CD4-positive, alpha-beta T cell treated with Interleukin-17A for 1 hour (primary cell): ENCODE measurements around the gene SPOCK1.

Experiments used
- DNase-seq: peaks from one replicate; pipeline ENCODE4 v3.0.0-alpha.2; 2020

SPOCK1 gene

GRCh38 chr5:137095597-137095996, 403.5 kb downstream of the SPOCK1 start:
- no peak for DNase-seq

- no peak for DNase-seq
Measured at GRCh38 chr5:137092831-137093230, 406.3 kb downstream of the SPOCK1 start.

GRCh38 chr5:137091472-137091871, 407.7 kb downstream of the SPOCK1 start:
- DNase-seq = no peak

GRCh38 chr5:137090721-137091120, 408.4 kb downstream of the SPOCK1 start:
- no peak for DNase-seq

- no peak for DNase-seq
Measured at GRCh38 chr5:137090151-137090550, 409.0 kb downstream of the SPOCK1 start.

- no peak for DNase-seq
Measured at GRCh38 chr5:137088175-137088574, 411.0 kb downstream of the SPOCK1 start.

- DNase-seq = no peak
Measured at GRCh38 chr5:137086342-137086741, 412.8 kb downstream of the SPOCK1 start.

GRCh38 chr5:137085206-137085605, 413.9 kb downstream of the SPOCK1 start:
- no peak for DNase-seq

GRCh38 chr5:137084016-137084415, 415.1 kb downstream of the SPOCK1 start:
- DNase-seq = no peak

GRCh38 chr5:137082951-137083350, 416.2 kb downstream of the SPOCK1 start:
- no peak for DNase-seq

GRCh38 chr5:137078171-137078665, 420.9 kb downstream of the SPOCK1 start:
- DNase-seq = no peak

- no peak for DNase-seq
Measured at GRCh38 chr5:137075163-137075970, 423.8 kb downstream of the SPOCK1 start.

- no peak for DNase-seq
Measured at GRCh38 chr5:137073189-137073588, 425.9 kb downstream of the SPOCK1 start.

- DNase-seq = no peak
Measured at GRCh38 chr5:137072361-137073115, 426.6 kb downstream of the SPOCK1 start.

GRCh38 chr5:137071931-137072330, 427.2 kb downstream of the SPOCK1 start:
- DNase-seq = no peak

- DNase-seq = no peak
Measured at GRCh38 chr5:137071526-137071925, 427.6 kb downstream of the SPOCK1 start.

GRCh38 chr5:137070521-137070920, 428.6 kb downstream of the SPOCK1 start:
- DNase-seq = no peak

GRCh38 chr5:137069358-137069757, 429.8 kb downstream of the SPOCK1 start:
- DNase-seq = no peak

- no peak for DNase-seq
Measured at GRCh38 chr5:137061382-137061781, 437.7 kb downstream of the SPOCK1 start.

GRCh38 chr5:137058089-137058488, 441.0 kb downstream of the SPOCK1 start:
- DNase-seq = no peak

GRCh38 chr5:137056676-137057075, 442.4 kb downstream of the SPOCK1 start:
- no peak for DNase-seq

GRCh38 chr5:137055271-137055872, 443.8 kb downstream of the SPOCK1 start:
- DNase-seq = no peak

GRCh38 chr5:137054792-137055191, 444.3 kb downstream of the SPOCK1 start:
- DNase-seq = no peak

GRCh38 chr5:137054335-137054734, 444.8 kb downstream of the SPOCK1 start:
- DNase-seq = no peak
